Stomach (tissue), 4 donors: ENCODE results near the gene ZC3H11A.

Experiments used
- EP300 ChIP-seq: sonication (generic); formaldehyde crosslinking; IDR thresholded peaks from one replicate; pipeline ENCODE4 v1.6.1; 2017; ENCODE audit warnings: antibody characterized with exemption
- POLR2A ChIP-seq, 4 donors: fragments of 450-650 bp; IDR thresholded peaks; one replicate each; pipeline ENCODE4 v1.6.1; 2016; ENCODE audit warnings: antibody characterized with exemption in 4 of 4, control low read depth in 2 of 4, mild to moderate bottlenecking in 1 of 4, moderate library complexity in 1 of 4
- POLR2AphosphoS5 ChIP-seq, 3 donors: sonication (generic); formaldehyde crosslinking; IDR thresholded peaks; one replicate each; pipeline ENCODE4 v1.6.1; 2016; ENCODE audit warnings: antibody characterized with exemption in 3 of 3
- TF ChIP-seq, protein P1 (sequence below), 7 experiments: fragments of 450-650 bp in 4 of 7; fragments of 200-600 bp in 3 of 7; sonication (generic) in 3 of 7; IDR thresholded peaks; one replicate each; pipeline ENCODE4 v1.5.1; 2016 to 2019; ENCODE audit warnings: antibody characterized with exemption in 7 of 7, control low read depth in 2 of 7, mild to moderate bottlenecking in 1 of 7

DNA sequence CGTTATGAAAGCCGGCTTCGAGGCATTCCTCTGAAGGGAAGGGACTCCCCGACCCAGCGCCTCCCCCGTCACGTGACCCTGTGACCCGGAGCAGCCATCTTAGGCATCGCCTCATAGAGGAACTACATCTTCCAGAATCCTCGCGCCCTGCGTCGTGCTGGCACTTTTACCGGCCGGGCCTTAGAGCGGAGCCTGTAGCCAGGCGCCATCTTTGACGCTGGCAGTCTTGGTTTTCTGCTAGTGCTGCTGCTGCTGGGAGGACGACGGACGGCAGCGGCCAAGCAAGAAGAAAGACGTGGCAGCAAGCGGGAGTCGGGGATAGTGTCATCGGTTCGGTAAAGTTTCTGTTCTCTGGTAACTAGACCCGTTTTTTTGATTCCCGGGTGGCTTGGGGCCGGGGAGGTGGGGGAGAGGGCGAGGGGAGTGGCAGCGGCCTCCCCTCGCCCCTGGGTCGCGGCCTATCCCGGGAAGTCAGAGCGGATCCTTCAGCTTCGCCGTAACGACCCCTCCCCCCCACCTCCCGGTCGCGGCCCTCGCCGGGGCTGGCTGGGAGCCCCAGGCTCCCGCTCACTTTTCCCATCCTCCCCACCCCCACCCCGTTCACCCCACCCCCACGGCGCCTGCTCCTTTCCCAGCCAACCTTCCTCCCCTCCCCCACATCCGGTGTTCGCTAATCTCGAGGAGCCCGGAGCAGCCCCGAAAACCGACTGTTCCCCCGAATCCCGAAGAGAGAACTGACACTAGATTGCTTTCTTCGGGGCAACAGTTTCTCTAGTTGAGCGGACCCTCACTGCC is at the start of gene ZC3H11A, which contains the start of gene ZBED6:
- TF ChIP-seq POLR2A (IDR thresholded peaks at IDR 0.05) (peak in 1 of 4 donors; percentile 31), POLR2AphosphoS5 (IDR thresholded peaks at IDR 0.05) (peak; percentile 84 to 97 (median 95)), EP300 (no peak)
- TF ChIP-seq, protein P1, sequence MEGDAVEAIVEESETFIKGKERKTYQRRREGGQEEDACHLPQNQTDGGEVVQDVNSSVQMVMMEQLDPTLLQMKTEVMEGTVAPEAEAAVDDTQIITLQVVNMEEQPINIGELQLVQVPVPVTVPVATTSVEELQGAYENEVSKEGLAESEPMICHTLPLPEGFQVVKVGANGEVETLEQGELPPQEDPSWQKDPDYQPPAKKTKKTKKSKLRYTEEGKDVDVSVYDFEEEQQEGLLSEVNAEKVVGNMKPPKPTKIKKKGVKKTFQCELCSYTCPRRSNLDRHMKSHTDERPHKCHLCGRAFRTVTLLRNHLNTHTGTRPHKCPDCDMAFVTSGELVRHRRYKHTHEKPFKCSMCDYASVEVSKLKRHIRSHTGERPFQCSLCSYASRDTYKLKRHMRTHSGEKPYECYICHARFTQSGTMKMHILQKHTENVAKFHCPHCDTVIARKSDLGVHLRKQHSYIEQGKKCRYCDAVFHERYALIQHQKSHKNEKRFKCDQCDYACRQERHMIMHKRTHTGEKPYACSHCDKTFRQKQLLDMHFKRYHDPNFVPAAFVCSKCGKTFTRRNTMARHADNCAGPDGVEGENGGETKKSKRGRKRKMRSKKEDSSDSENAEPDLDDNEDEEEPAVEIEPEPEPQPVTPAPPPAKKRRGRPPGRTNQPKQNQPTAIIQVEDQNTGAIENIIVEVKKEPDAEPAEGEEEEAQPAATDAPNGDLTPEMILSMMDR (IDR thresholded peaks at IDR 0.05) = no peak
